Vagina (tissue), 2 donors: ENCODE results near the gene MEF2C.

Experiments
- CTCF ChIP-seq, 3 experiments: fragments of 450-650 bp in 2 of 3; fragments of 200-600 bp in 1 of 3; sonication (generic) in 1 of 3; IDR thresholded peaks; one replicate each; pipeline ENCODE4 v1.5.1; 2017 to 2019; ENCODE audit warnings: antibody characterized with exemption in 3 of 3, mild to moderate bottlenecking in 2 of 3, moderate library complexity in 2 of 3
- POLR2A ChIP-seq, 2 donors: fragments of 450-650 bp; IDR thresholded peaks; one replicate each; pipeline ENCODE4 v1.6.1; 2017; ENCODE audit warnings: antibody characterized with exemption in 2 of 2, mild to moderate bottlenecking in 2 of 2, moderate library complexity in 2 of 2
- POLR2AphosphoS5 ChIP-seq, 2 donors: sonication (generic); formaldehyde crosslinking; IDR thresholded peaks; one replicate each; pipeline ENCODE4 v1.9.0; 2017; ENCODE audit warnings: antibody characterized with exemption in 2 of 2, mild to moderate bottlenecking in 2 of 2, low read depth in 1 of 2; ENCODE audit not compliant: insufficient read depth in 1 of 2

GRCh38 chr5:88675168-88675707, 207.7 kb downstream of the MEF2C start:
- no peak for TF ChIP-seq CTCF (IDR thresholded peaks at IDR 0.05)
- TF ChIP-seq POLR2A (IDR thresholded peaks at IDR 0.05): no peak
- TF ChIP-seq POLR2AphosphoS5 (IDR thresholded peaks at IDR 0.05; ENCODE audit: insufficient read depth in 1 of 2, low read depth in 1 of 2): no peak
